ENCODE results near the gene PPIL4. TPM values are rescaled to one million over a fixed set of nuclear protein-coding genes. Genes with fewer than 3 reads are reported as not detected.
A peak's percentile ranks its signal among the peaks of the same experiment; 100 is the strongest.

PPIL4 gene
- total RNA-seq, 3 donors from 2014 or later (not counting 1 experiment from before 2014, with no cell fraction given), result 24.4 to 32.8 (median 25.0) TPM

DNA sequence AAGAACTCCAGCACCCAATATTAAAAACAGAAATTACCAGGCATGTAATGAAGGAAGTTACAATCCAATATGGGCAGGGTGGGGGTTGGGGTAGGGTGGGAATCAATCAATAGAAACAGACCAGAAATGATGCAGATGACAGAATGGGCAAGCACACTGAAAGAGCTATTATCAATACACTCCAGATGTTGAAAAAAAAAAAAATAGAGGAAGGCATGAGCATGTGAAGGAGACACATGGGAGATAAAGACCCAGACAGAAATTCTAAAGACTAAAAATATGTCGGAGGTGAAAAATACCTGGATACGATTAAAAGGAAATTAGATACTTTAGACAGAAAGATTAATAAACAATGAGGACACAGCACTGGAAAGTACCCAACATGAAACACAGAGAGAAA lies 42.0 kb downstream of the PPIL4 start:
- Mint-ChIP-seq H3K4me1 (peaks cover 0 to 4% of the 10 kb centered on the region in 2 donors), H3K9me3 (no peaks in the 10 kb centered on the region), H3K27me3 (ENCODE audit: low read depth in 2 of 2) (no peaks in the 10 kb centered on the region), H3K4me3 (no peak overlapping the region), H3K27ac (no peak overlapping the region), H3K36me3 (peaks cover 8% of the 10 kb centered on the region)
- Histone ChIP-seq H3K4me1 (ENCODE audit: control insufficient read depth, insufficient read depth, low read length) (no peaks in the 10 kb centered on the region), H3K27me3 (ENCODE audit: control insufficient read depth, insufficient read depth, low read length) (no peaks in the 10 kb centered on the region), H3K36me3 (ENCODE audit: control insufficient read depth, insufficient read depth, low read length) (peaks cover 17% of the 10 kb centered on the region), H3K27ac (ENCODE audit: low read length) (no peak overlapping the region), H3K9me3 (ENCODE audit: control insufficient read depth, insufficient read depth, low read length) (no peaks in the 10 kb centered on the region), H3K4me3 (ENCODE audit: low read length) (no peak overlapping the region)
- intact Hi-C loops (cut with micrococcal nuclease), result no loop called here
- TF ChIP-seq, protein P1, sequence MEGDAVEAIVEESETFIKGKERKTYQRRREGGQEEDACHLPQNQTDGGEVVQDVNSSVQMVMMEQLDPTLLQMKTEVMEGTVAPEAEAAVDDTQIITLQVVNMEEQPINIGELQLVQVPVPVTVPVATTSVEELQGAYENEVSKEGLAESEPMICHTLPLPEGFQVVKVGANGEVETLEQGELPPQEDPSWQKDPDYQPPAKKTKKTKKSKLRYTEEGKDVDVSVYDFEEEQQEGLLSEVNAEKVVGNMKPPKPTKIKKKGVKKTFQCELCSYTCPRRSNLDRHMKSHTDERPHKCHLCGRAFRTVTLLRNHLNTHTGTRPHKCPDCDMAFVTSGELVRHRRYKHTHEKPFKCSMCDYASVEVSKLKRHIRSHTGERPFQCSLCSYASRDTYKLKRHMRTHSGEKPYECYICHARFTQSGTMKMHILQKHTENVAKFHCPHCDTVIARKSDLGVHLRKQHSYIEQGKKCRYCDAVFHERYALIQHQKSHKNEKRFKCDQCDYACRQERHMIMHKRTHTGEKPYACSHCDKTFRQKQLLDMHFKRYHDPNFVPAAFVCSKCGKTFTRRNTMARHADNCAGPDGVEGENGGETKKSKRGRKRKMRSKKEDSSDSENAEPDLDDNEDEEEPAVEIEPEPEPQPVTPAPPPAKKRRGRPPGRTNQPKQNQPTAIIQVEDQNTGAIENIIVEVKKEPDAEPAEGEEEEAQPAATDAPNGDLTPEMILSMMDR (IDR thresholded peaks at IDR 0.05), result no peak
- no peak for ATAC-seq
- WGBS (ENCODE audit: insufficient coverage), result 100% methylated on average over 1 of the region's 2 CpGs
- no peak for DNase-seq

DNA sequence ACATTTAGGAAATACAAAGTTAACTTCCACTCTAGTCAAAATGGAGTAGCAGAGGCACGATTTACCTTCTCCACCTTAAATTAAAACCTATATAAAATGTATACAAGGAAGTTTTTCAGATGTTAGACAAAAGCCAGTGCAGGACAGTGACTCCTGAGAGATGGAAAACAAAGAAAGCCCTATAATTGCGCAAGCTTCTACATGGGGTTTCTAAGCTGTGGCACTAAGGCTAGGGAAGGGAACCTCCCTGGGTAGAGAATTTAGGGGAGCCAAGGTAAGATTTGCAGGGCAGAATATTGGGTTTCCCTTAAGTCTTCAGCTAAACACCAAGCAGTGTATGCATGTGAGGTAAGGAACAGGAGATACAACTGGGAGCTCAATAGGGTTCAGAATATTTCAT lies 42.6 kb downstream of the PPIL4 start:
- H3K27ac ChIP-seq (ENCODE audit: low read length), result no peak overlapping the region
- no peak for ATAC-seq
- TF ChIP-seq, protein P1 (IDR thresholded peaks at IDR 0.05), result no peak
- H3K36me3 Mint-ChIP-seq, result peaks cover 8% of the 10 kb centered on the region
- H3K4me3 ChIP-seq (ENCODE audit: low read length), result no peak overlapping the region
- peaks cover 17% of the 10 kb centered on the region for H3K36me3 ChIP-seq (ENCODE audit: control insufficient read depth, insufficient read depth, low read length)
- H3K27me3 ChIP-seq (ENCODE audit: control insufficient read depth, insufficient read depth, low read length), result no peaks in the 10 kb centered on the region
- H3K27ac Mint-ChIP-seq, result peak overlapping the region in 1 of 2 donors; percentile 60
- H3K9me3 ChIP-seq (ENCODE audit: control insufficient read depth, insufficient read depth, low read length), result no peaks in the 10 kb centered on the region
- H3K4me3 Mint-ChIP-seq, result no peak overlapping the region
- 100% methylated on average over 1 of the region's 2 CpGs for WGBS (ENCODE audit: insufficient coverage)
- no peaks in the 10 kb centered on the region for H3K27me3 Mint-ChIP-seq (ENCODE audit: low read depth in 2 of 2)
- peaks cover 0 to 4% of the 10 kb centered on the region in 2 donors for H3K4me1 Mint-ChIP-seq
- H3K4me1 ChIP-seq (ENCODE audit: control insufficient read depth, insufficient read depth, low read length), result no peaks in the 10 kb centered on the region
- DNase-seq, result no peak
- intact Hi-C loops (cut with micrococcal nuclease), result no loop called here
- no peaks in the 10 kb centered on the region for H3K9me3 Mint-ChIP-seq

DNA sequence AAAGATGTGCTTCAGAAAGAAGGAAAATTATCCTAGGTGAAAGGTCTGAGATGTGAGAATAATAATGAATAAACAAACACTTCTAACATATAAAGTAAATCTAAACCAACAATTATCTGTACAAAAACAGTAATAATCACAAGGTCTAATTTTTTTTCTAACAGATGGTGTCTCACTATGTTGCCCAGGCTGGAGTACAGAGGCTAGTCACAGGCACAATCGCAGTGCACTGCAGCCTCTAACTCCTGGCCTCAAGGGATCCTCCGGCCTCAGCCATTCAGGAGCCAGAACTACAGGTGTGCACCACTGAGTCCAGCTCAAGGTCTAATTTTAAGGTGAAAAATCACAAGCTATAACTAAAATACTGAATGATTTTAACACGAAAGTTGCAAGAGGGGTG lies 44.1 kb downstream of the PPIL4 start:
- H3K27ac Mint-ChIP-seq, result no peak overlapping the region
- no peaks in the 10 kb centered on the region for H3K9me3 Mint-ChIP-seq
- H3K4me3 Mint-ChIP-seq, result no peak overlapping the region
- TF ChIP-seq, protein P1 (IDR thresholded peaks at IDR 0.05), result no peak
- Histone ChIP-seq H3K36me3 (ENCODE audit: control insufficient read depth, insufficient read depth, low read length) (peaks cover 15% of the 10 kb centered on the region), H3K4me1 (ENCODE audit: control insufficient read depth, insufficient read depth, low read length) (no peaks in the 10 kb centered on the region), H3K4me3 (ENCODE audit: low read length) (no peak overlapping the region), H3K27ac (ENCODE audit: low read length) (no peak overlapping the region), H3K27me3 (ENCODE audit: control insufficient read depth, insufficient read depth, low read length) (no peaks in the 10 kb centered on the region), H3K9me3 (ENCODE audit: control insufficient read depth, insufficient read depth, low read length) (no peaks in the 10 kb centered on the region)
- 96% methylated on average over 2 of the region's 3 CpGs for WGBS (ENCODE audit: insufficient coverage)
- no peaks in the 10 kb centered on the region for H3K27me3 Mint-ChIP-seq (ENCODE audit: low read depth in 2 of 2)
- no peak for ATAC-seq
- H3K4me1 Mint-ChIP-seq, result no peaks in the 10 kb centered on the region
- no peak for DNase-seq
- intact Hi-C loops (cut with micrococcal nuclease), result no loop called here
- peaks cover 8% of the 10 kb centered on the region for H3K36me3 Mint-ChIP-seq

DNA sequence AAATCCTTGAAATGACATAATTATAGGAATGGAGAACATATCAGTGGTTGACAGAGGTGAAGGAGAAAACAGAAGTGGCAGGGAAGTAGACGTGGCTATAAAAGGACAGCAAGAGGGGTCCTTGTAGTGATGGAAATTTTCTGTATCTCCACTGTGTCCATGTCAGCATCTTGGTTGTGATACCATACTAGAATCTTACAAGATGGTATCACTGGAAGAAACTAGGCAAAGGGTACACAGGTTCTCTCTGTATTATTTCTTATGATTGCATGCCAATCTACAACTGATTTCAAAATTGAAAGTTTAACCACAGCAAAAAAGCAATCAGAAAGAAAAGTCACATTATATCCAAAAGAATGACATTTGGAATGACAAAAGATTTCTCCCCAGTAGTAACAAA lies 44.6 kb downstream of the PPIL4 start:
- no peak overlapping the region for H3K27ac Mint-ChIP-seq

More for the DNA sequence above, 44.6 kb downstream of the PPIL4 start:
- WGBS (ENCODE audit: insufficient coverage), result 100% methylated on average over 1 of the region's 1 CpG
- ATAC-seq, result no peak
- H3K36me3 ChIP-seq (ENCODE audit: control insufficient read depth, insufficient read depth, low read length), result peaks cover 15% of the 10 kb centered on the region
- no peaks in the 10 kb centered on the region for H3K27me3 Mint-ChIP-seq (ENCODE audit: low read depth in 2 of 2)
- H3K27me3 ChIP-seq (ENCODE audit: control insufficient read depth, insufficient read depth, low read length), result no peaks in the 10 kb centered on the region
- H3K4me3 ChIP-seq (ENCODE audit: low read length), result no peak overlapping the region
- peaks cover 8% of the 10 kb centered on the region for H3K36me3 Mint-ChIP-seq
- H3K9me3 ChIP-seq (ENCODE audit: control insufficient read depth, insufficient read depth, low read length), result no peaks in the 10 kb centered on the region
- TF ChIP-seq, protein P1 (IDR thresholded peaks at IDR 0.05), result no peak
- no peak overlapping the region for H3K4me3 Mint-ChIP-seq
- intact Hi-C loops (cut with micrococcal nuclease), result no loop called here
- no peak for DNase-seq
- H3K4me1 Mint-ChIP-seq, result no peaks in the 10 kb centered on the region
- H3K27ac ChIP-seq (ENCODE audit: low read length), result no peak overlapping the region
- H3K4me1 ChIP-seq (ENCODE audit: control insufficient read depth, insufficient read depth, low read length), result no peaks in the 10 kb centered on the region
- H3K9me3 Mint-ChIP-seq, result no peaks in the 10 kb centered on the region
